Panc1 (cell line): ENCODE results near the gene GLB1L3. TPM values are rescaled to one million over a fixed set of nuclear protein-coding genes. Genes with fewer than 3 reads are reported as not detected.
"Not testable (repeated sequence)": the region's sequence is repeated elsewhere in the genome, so short reads cannot be mapped to it uniquely, and the experiment has no call there.

Source experiments
- ATAC-seq: fragments of 200-7000 bp; cut with Tn5 transposase; 2 replicates; pipeline ENCODE4 v1.9.1; 2020; ENCODE audit warnings: mild to moderate bottlenecking, moderate library complexity
- BruUV-seq: library from RNA; stranded (reverse); fragments of 400-500 nt; replicated peaks from 2 replicates; lab custom pipeline; 2021; lab: Mats Ljungman, UMichigan
- CTCF ChIA-PET: fragments of 300-600 bp; sonication (Branson Sonifier 250); formaldehyde crosslinking; loops from one replicate; lab custom pipeline; 2022; ENCODE audit warnings: antibody characterized with exemption; lab: Charles Lee
- POLR2A ChIA-PET: fragments of 300-600 bp; sonication (Branson Sonifier 250); formaldehyde crosslinking; loops from one replicate; lab custom pipeline; 2022; ENCODE audit warnings: antibody characterized with exemption; lab: Charles Lee
- DNase-seq: peaks from one replicate; pipeline ENCODE4 v3.0.0-alpha.2; 2010; ENCODE audit warnings: low read depth, low spot score
- H3K27ac ChIP-seq: 2 replicates; pipeline ENCODE4 v1.5.1; 2011; ENCODE audit warnings: mild to moderate bottlenecking, low read length, inconsistent platforms
- H3K27me3 ChIP-seq: fragments of 200-500 bp; sonication (Bioruptor generic); 2 replicates; pipeline ENCODE4 v1.6.0; 2014; ENCODE audit warnings: low read length, inconsistent platforms; ENCODE audit not compliant: control insufficient read depth, insufficient read depth
- H3K36me3 ChIP-seq: fragments of 200-500 bp; sonication (Bioruptor generic); 2 replicates; pipeline ENCODE4 v1.5.1; 2014; ENCODE audit warnings: inconsistent platforms, mild to moderate bottlenecking, low read length, moderate library complexity; ENCODE audit not compliant: control insufficient read depth, insufficient read depth
- H3K4me1 ChIP-seq: 2 replicates; pipeline ENCODE4 v1.5.1; 2011; ENCODE audit warnings: inconsistent platforms, mild to moderate bottlenecking, low read length, moderate library complexity; ENCODE audit not compliant: control insufficient read depth, insufficient read depth
- H3K4me3 ChIP-seq, 2 experiments: 2 replicates each; pipeline ENCODE4 v1.5.1; 2011 to 2012; ENCODE audit warnings: low read depth in 2 of 2, low read length in 2 of 2, mild to moderate bottlenecking in 2 of 2, inconsistent platforms in 1 of 2, moderate library complexity in 1 of 2
- H3K9me3 ChIP-seq: fragments of 200-500 bp; sonication (Bioruptor generic); 2 replicates; pipeline ENCODE4 v1.5.1; 2014; ENCODE audit warnings: low read depth, mild to moderate bottlenecking, inconsistent platforms, low read length, moderate library complexity; ENCODE audit not compliant: control insufficient read depth, insufficient read depth
- CTCF ChIP-seq: fragments of 450-650 bp; IDR thresholded peaks from 2 replicates; pipeline ENCODE4 v1.5.1; 2017; ENCODE audit warnings: mild to moderate bottlenecking
- POLR2AphosphoS5 ChIP-seq: IDR thresholded peaks from 2 replicates; pipeline ENCODE4 v1.6.1; 2012; ENCODE audit warnings: mild to moderate bottlenecking, low read depth, low read length, moderate library complexity
- SIN3A ChIP-seq: IDR thresholded peaks from 2 replicates; pipeline ENCODE4 v1.6.1; 2012; ENCODE audit warnings: low read depth, mild to moderate bottlenecking, low read length, moderate library complexity, borderline replicate concordance; ENCODE audit not compliant: insufficient read depth
- TCF7L2 ChIP-seq: IDR thresholded peaks from 2 replicates; pipeline ENCODE4 v1.6.1; 2011; ENCODE audit warnings: mild to moderate bottlenecking, low read depth, low read length, inconsistent platforms
- in situ Hi-C: cut with HindIII; loops from 2 replicates; pipeline ENCODE4 v1.10.0; 2016; ENCODE audit warnings: low sequenced_read_pairs, low pct_unique_long_range_greater_than_20kb
- intact Hi-C: fragments of 100-400 bp; cut with micrococcal nuclease; formaldehyde crosslinking; loops from one replicate; pipeline ENCODE4 v1.10.0; 2022; ENCODE audit not compliant: unreplicated experiment
- total RNA-seq: library from RNA; stranded (reverse); gene quantifications from one replicate; pipeline ENCODE4 v1.2.1, GENCODE V29; 2021; ENCODE audit not compliant: unreplicated experiment
- TF ChIP-seq, protein P1 (sequence below), 2 experiments: IDR thresholded peaks; 2 replicates each; pipeline ENCODE4 v1.6.1; 2011 to 2012; ENCODE audit warnings: low read depth in 2 of 2, control low read depth in 1 of 2, low read length in 1 of 2, mild to moderate bottlenecking in 1 of 2, moderate library complexity in 1 of 2; ENCODE audit not compliant: insufficient read depth in 1 of 2

GLB1L3 gene
- total RNA-seq, 1 experiment from 2014 or later = not detected

GRCh38 chr11:134278356-134278755, 2.2 kb downstream of the GLB1L3 start:
- Histone ChIP-seq H3K4me3 (no peak overlapping the region), H3K27ac (no peak overlapping the region), H3K4me1 (0 out of 2 replicates have a peak, but pooled peaks cover 2% of the 10 kb centered on the region), H3K27me3 (peaks cover 44% of the 10 kb centered on the region), H3K9me3 (no peaks in the 10 kb centered on the region), H3K36me3 (no peaks in the 10 kb centered on the region)
- DNase-seq (no peak), ATAC-seq (no peak)
- BruUV-seq = no TSS peak
- TF ChIP-seq CTCF = no peak
- TF ChIP-seq, protein P1, sequence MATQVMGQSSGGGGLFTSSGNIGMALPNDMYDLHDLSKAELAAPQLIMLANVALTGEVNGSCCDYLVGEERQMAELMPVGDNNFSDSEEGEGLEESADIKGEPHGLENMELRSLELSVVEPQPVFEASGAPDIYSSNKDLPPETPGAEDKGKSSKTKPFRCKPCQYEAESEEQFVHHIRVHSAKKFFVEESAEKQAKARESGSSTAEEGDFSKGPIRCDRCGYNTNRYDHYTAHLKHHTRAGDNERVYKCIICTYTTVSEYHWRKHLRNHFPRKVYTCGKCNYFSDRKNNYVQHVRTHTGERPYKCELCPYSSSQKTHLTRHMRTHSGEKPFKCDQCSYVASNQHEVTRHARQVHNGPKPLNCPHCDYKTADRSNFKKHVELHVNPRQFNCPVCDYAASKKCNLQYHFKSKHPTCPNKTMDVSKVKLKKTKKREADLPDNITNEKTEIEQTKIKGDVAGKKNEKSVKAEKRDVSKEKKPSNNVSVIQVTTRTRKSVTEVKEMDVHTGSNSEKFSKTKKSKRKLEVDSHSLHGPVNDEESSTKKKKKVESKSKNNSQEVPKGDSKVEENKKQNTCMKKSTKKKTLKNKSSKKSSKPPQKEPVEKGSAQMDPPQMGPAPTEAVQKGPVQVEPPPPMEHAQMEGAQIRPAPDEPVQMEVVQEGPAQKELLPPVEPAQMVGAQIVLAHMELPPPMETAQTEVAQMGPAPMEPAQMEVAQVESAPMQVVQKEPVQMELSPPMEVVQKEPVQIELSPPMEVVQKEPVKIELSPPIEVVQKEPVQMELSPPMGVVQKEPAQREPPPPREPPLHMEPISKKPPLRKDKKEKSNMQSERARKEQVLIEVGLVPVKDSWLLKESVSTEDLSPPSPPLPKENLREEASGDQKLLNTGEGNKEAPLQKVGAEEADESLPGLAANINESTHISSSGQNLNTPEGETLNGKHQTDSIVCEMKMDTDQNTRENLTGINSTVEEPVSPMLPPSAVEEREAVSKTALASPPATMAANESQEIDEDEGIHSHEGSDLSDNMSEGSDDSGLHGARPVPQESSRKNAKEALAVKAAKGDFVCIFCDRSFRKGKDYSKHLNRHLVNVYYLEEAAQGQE (IDR thresholded peaks at IDR 0.05; ENCODE audit: insufficient read depth in 1 of 2, low read depth in 2 of 2, low read length in 1 of 2) = no peak
- TF ChIP-seq SIN3A = no peak
- no peak for TF ChIP-seq POLR2AphosphoS5
- TF ChIP-seq TCF7L2 = no peak
- intact Hi-C loops = no loop called here
- in situ Hi-C loops = no loop called here
- ChIA-PET CTCF (no interaction called here), POLR2A (no interaction called here)

DNA sequence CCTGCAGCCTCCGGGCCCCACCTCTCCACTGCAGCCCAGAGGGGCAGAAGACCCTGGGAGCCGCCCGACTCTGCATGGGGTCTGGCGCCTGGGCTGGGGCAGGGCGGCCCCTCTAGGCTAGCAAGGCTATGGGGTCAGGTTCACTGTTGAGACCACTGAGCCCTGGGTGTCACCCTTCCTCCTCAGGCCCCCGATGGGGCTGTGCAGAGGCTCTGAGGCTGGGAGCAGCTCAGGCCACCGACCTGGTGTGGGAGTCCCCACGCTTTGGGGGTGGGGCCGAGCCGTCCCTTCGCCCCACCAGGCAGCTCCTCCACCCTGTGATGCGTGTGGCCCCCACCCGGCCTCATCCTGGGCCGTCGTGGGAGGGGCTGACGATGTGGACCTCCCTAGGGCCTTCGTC, 5.5 kb downstream of the GLB1L3 start:
- CTCF ChIA-PET, H3K4me3 ChIP-seq, H3K9me3 ChIP-seq, POLR2A ChIA-PET, ATAC-seq, BruUV-seq, intact Hi-C loops, H3K27ac ChIP-seq, in situ Hi-C loops, H3K36me3 ChIP-seq, H3K4me1 ChIP-seq, DNase-seq: not testable (repeated sequence)
- peaks cover 19% of the 10 kb centered on the region for H3K27me3 ChIP-seq

- H3K4me3 ChIP-seq = no peak overlapping the region
- H3K9me3 ChIP-seq = no peaks in the 10 kb centered on the region
- no TSS peak for BruUV-seq
- TF ChIP-seq TCF7L2 = no peak
- no peak for TF ChIP-seq CTCF
- TF ChIP-seq, protein P1 (IDR thresholded peaks at IDR 0.05; ENCODE audit: insufficient read depth in 1 of 2, low read depth in 2 of 2, low read length in 1 of 2) = no peak
- no peak for TF ChIP-seq POLR2AphosphoS5
- no peak for TF ChIP-seq SIN3A
- no peaks in the 10 kb centered on the region for H3K36me3 ChIP-seq
- in situ Hi-C loops = no loop called here
- H3K27me3 ChIP-seq = peaks cover 13% of the 10 kb centered on the region
- POLR2A ChIA-PET = no interaction called here
- H3K27ac ChIP-seq = no peak overlapping the region
- CTCF ChIA-PET = no interaction called here
- intact Hi-C loops = no loop called here
- ATAC-seq (no peak), DNase-seq (no peak)
- no peaks in the 10 kb centered on the region for H3K4me1 ChIP-seq
Measured at GRCh38 chr11:134282121-134283045, 6.2 kb downstream of the GLB1L3 start.
